Tibial artery (tissue), 4 donors: ENCODE measurements around the gene PTPRD.

Experiments
- DNase-seq, 2 donors: peaks; one replicate each; pipeline ENCODE4 v3.0.0-alpha.2; 2019
- H3K27ac ChIP-seq, 2 donors: fragments of 200-600 bp; sonication (generic) in 1 of 2; 1 replicate in 1 of 2; 2 replicates in 1 of 2; pipeline ENCODE4 v1.5.1; 2018 to 2019; ENCODE audit warnings: mild to moderate bottlenecking in 1 of 2
- H3K27me3 ChIP-seq, 2 donors: fragments of 200-600 bp; sonication (generic) in 1 of 2; one replicate each; pipeline versions ENCODE4 v1.5.1 to v1.6.0; 2016 to 2019
- H3K36me3 ChIP-seq, 3 donors: fragments of 200-600 bp; sonication (generic) in 2 of 3; one replicate each; pipeline ENCODE4 v1.5.1; 2016 to 2019; ENCODE audit warnings: mild to moderate bottlenecking in 2 of 3
- H3K4me1 ChIP-seq, 4 donors: fragments of 200-600 bp; sonication (generic) in 2 of 4; 1 replicate in 3 of 4; 2 replicates in 1 of 4; pipeline ENCODE4 v1.5.1; 2016 to 2019
- H3K4me3 ChIP-seq, 2 donors: fragments of 200-600 bp; sonication (generic) in 1 of 2; 1 replicate in 1 of 2; 2 replicates in 1 of 2; pipeline ENCODE4 v1.5.1; 2018 to 2019; ENCODE audit warnings: mild to moderate bottlenecking in 2 of 2
- H3K9me3 ChIP-seq, 3 donors: fragments of 200-600 bp; sonication (generic) in 1 of 3; one replicate each; pipeline ENCODE4 v1.5.1; 2016 to 2019
- intact Hi-C: fragments of 100-400 bp; cut with DNase I; formaldehyde crosslinking; loops from one replicate; pipeline ENCODE4 v1.15.0; 2023; ENCODE audit warnings: low total_unique reads
- TF ChIP-seq, protein P1 (sequence below), 2 experiments: fragments of 200-600 bp in 1 of 2; fragments of 450-650 bp in 1 of 2; IDR thresholded peaks; one replicate each; pipeline ENCODE4 v1.5.1; 2017 to 2019; ENCODE audit warnings: antibody characterized with exemption in 2 of 2, mild to moderate bottlenecking in 1 of 2, moderate library complexity in 1 of 2

The PTPRD gene

DNA sequence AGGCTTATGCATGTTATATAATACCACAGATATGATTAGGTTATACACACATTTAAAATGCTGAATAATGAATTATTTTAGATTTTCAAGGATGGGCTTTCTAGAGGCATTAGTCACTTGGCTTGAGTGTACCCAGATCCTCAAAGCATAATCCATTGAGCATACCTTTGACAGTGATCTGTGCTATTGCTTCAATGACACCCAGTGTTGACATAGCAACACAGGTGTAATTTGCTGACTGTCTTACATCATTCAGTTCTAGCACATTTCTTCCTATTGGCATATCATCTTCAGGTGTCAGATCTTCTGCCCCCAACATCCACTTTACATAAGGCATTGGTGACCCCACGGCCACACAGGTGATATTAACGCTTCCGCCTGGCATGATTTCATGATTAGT, 2091.7 kb downstream of the PTPRD start:
- intact Hi-C loops = no loop called here
- Histone ChIP-seq H3K9me3 (no peaks in the 10 kb centered on the region), H3K27ac (no peak overlapping the region), H3K4me3 (no peak overlapping the region), H3K36me3 (no peaks in the 10 kb centered on the region), H3K27me3 (no peaks in the 10 kb centered on the region), H3K4me1 (no peaks in the 10 kb centered on the region)
- TF ChIP-seq, protein P1, sequence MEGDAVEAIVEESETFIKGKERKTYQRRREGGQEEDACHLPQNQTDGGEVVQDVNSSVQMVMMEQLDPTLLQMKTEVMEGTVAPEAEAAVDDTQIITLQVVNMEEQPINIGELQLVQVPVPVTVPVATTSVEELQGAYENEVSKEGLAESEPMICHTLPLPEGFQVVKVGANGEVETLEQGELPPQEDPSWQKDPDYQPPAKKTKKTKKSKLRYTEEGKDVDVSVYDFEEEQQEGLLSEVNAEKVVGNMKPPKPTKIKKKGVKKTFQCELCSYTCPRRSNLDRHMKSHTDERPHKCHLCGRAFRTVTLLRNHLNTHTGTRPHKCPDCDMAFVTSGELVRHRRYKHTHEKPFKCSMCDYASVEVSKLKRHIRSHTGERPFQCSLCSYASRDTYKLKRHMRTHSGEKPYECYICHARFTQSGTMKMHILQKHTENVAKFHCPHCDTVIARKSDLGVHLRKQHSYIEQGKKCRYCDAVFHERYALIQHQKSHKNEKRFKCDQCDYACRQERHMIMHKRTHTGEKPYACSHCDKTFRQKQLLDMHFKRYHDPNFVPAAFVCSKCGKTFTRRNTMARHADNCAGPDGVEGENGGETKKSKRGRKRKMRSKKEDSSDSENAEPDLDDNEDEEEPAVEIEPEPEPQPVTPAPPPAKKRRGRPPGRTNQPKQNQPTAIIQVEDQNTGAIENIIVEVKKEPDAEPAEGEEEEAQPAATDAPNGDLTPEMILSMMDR (IDR thresholded peaks at IDR 0.05) = no peak
- no peak for DNase-seq

DNA sequence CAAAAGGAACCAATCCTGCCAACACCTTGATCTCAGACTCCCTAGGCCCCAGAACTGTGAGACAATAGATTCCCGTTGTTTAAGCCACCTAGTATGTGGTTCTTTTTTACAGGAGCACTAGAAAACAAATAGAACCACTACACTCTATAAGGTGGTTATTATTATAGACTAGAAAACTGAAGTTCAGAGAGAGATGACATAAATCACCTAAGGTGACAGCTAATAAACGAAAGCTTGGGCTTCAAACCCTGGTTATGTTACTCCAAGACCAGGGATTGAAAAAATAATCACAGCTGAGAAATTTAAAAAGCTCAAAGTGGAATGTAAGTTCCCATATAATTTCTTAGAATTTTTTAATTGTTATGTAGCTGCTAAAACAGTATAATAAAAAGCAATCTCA, 2097.1 kb downstream of the PTPRD start:
- no peaks in the 10 kb centered on the region for H3K36me3 ChIP-seq
- H3K27ac ChIP-seq = no peak overlapping the region
- H3K9me3 ChIP-seq = no peaks in the 10 kb centered on the region
- DNase-seq = no peak
- intact Hi-C loops = no loop called here
- no peaks in the 10 kb centered on the region for H3K27me3 ChIP-seq
- no peak overlapping the region for H3K4me3 ChIP-seq
- no peaks in the 10 kb centered on the region for H3K4me1 ChIP-seq
- TF ChIP-seq, protein P1 (IDR thresholded peaks at IDR 0.05) = no peak

DNA sequence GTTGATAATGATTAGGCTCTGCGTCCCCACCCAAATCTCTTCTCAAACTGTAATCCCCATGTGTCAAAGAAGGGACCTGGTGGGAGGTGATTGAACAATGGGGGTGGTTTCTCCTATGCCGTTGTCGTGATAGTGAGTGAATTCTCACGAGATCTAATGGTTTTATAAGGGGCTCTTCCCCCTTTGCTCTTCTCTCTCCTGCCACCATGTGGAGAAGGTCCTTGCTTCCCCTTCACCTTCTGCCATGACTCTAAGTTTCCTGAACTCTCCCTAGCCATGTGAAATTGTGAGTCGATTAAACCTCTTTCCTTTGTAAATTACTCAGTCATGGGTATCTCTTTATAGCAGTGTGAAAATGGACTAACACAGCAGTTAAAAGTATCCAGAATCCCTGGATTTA, 2098.0 kb downstream of the PTPRD start:
- intact Hi-C loops = no loop called here
- TF ChIP-seq, protein P1 (IDR thresholded peaks at IDR 0.05) = no peak
- Histone ChIP-seq H3K27me3 (no peaks in the 10 kb centered on the region), H3K4me3 (no peak overlapping the region), H3K27ac (no peak overlapping the region), H3K9me3 (no peaks in the 10 kb centered on the region), H3K4me1 (no peaks in the 10 kb centered on the region), H3K36me3 (no peaks in the 10 kb centered on the region)
- DNase-seq = no peak

DNA sequence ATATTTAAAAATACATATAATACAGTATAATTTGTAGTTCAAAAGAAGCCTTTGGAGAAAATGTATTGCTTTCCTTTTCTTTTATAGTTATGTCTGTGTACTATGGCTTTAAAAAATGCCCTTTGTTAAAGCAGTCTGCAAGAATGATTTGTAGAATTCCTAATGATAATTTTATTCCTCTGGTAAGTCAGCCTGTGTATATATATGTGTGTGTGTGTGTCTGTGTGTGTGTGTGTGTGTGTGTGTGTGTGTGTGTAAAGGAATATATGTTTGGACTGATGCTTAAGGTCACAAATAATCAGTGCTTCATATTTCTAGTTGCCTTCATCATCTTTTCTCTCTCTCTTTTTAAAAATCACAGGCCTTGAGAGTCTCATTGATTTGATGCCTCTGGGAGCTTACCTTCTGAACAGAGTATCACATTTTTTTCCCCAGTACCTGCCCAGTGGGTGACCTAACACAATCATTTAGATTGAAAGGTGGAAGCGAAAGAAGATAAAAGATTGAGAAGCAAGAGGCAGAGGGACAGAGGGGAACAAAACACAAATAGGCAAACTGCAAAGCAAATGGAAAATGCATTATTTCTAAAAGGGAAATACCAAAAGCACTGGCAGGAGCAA, 2104.0 kb downstream of the PTPRD start:
- intact Hi-C loops = no loop called here
- Histone ChIP-seq H3K27ac (no peak overlapping the region), H3K4me3 (no peak overlapping the region), H3K9me3 (no peaks in the 10 kb centered on the region), H3K4me1 (no peaks in the 10 kb centered on the region), H3K27me3 (no peaks in the 10 kb centered on the region), H3K36me3 (no peaks in the 10 kb centered on the region)
- DNase-seq = no peak
- TF ChIP-seq, protein P1 (IDR thresholded peaks at IDR 0.05) = no peak

DNA sequence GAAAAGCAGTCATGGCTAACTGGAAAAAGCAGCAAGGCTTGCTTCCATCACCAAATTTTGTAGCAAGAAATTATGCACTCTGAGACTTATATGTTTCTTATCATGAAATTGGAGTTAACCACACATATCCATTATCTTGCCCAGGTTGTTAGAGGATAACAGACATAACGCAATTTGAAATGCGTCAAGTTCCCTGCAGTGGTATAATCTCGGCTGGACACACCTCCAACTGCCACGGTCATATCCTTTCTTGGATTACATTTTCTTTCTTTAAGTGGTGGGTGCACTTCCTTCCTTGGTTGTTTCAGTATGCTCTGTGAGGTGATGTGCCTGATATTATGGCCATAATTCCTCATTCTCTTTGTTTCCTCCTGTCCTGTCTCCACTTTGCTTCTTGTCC, 2118.2 kb downstream of the PTPRD start:
- intact Hi-C loops = no loop called here
- no peak for DNase-seq
- H3K36me3 ChIP-seq = no peaks in the 10 kb centered on the region
- H3K9me3 ChIP-seq = no peaks in the 10 kb centered on the region
- no peaks in the 10 kb centered on the region for H3K4me1 ChIP-seq
- H3K27me3 ChIP-seq = no peaks in the 10 kb centered on the region
- TF ChIP-seq, protein P1 (IDR thresholded peaks at IDR 0.05) = no peak
- no peak overlapping the region for H3K4me3 ChIP-seq
- H3K27ac ChIP-seq = no peak overlapping the region

DNA sequence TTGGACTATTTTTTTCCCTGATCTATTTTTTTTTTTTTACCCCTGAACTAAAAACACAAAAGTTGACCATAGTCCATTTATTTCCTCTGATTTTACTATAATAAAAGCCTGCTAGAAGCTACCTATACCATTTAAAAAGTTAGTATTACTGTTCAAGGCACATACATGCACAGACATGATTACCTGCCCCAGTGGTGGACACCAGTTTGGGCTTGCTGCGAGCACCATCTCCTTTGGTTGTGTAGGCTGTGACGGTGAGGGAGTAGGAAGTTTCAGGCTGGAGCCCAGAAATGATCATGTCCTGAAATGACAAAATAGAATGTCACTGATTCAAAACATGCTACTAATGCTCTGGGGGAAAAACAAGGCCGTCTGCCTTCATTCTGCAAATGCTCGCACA, 2120.1 kb downstream of the PTPRD start:
- Histone ChIP-seq H3K27ac (no peak overlapping the region), H3K36me3 (no peaks in the 10 kb centered on the region), H3K4me1 (no peaks in the 10 kb centered on the region), H3K27me3 (no peaks in the 10 kb centered on the region), H3K9me3 (no peaks in the 10 kb centered on the region), H3K4me3 (no peak overlapping the region)
- DNase-seq = no peak
- intact Hi-C loops = no loop called here
- TF ChIP-seq, protein P1 (IDR thresholded peaks at IDR 0.05) = no peak
